Cardiac fibroblast (primary cell): ENCODE results near the gene LTBP2.

Source experiments
- DNase-seq, 2 donors: peaks; one replicate each; pipeline versions ENCODE4 v3.0.0 to v3.0.0-alpha.2; 2010; ENCODE audit warnings: low read depth in 2 of 2
- H3K4me3 ChIP-seq, 2 donors: replicated peaks in 1 of 2; 1 replicate in 1 of 2; 2 replicates in 1 of 2; pipeline ENCODE4 v1.5.1; 2011; ENCODE audit warnings: low read depth in 2 of 2, low read length in 2 of 2, mild to moderate bottlenecking in 2 of 2, moderate library complexity in 1 of 2
- CTCF ChIP-seq: IDR thresholded peaks from one replicate; pipeline ENCODE4 v1.5.1; 2011; ENCODE audit warnings: low read depth, mild to moderate bottlenecking, low read length, inconsistent platforms

The LTBP2 gene

GRCh38 chr14:74654931-74655330 lies 42.9 kb upstream of the LTBP2 start:
- TF ChIP-seq CTCF, result no peak
- DNase-seq, result no peak
- no peak overlapping the region for H3K4me3 ChIP-seq

DNA sequence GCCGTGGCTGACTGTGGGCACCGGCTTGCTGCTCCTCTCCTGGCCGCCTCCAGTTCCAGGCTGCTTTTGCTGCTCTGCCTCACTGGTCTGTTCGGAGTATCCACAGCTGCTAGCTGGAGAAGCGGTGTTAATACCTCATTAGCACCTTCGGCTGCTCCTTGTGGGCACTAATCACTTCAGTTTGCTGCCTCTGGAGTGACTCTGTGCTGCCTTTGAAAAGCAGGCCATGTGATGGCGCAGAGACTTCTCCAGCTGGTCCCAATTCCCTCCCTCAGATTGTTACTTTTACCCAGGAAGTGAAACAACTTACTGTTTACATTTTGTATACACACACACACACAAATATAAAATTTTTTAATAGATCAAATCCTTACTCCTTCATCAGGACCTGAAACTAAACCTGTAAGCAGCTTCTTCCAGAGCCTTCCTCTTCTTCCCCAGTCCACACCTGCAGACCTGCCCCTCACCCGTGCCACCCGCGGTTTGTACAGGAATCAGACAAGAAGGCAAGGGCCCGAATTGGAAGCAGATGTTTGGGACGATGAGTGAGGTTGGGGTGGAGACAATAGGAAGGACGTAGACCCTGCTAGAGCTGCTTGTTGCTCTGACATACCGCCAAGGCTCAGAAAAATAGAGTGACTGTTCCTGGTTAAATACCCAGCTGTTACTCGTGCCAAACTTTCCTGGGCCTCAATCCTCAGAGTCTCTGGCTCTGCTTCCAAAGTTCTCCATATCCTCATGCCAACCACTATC lies 41.5 kb upstream of the LTBP2 start:
- H3K4me3 ChIP-seq, result no peak overlapping the region
- DNase-seq, result no peak
- TF ChIP-seq CTCF, result no peak

DNA sequence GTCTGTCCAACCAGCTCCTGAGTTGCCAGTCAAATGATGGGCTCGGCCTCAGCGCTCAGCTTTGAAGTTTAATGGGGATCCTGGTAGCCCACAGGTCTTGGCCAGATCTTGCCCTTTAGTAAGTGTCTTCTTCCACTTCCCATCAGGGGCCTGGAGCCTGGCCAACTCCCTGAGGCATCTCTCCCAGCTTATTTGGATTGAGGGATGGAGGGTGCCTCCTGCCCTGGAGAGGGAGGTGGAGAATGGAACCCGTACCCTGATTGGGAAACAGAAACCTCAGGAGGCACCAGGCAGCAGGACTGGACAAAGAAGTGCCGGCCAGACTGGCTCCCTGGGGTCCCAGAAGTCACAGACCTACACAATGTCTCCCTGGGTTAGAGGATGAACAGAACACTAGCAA lies 40.5 kb upstream of the LTBP2 start:
- no peak for TF ChIP-seq CTCF
- no peak overlapping the region for H3K4me3 ChIP-seq
- no peak for DNase-seq

GRCh38 chr14:74650927-74651686 lies 39.1 kb upstream of the LTBP2 start:
- no peak overlapping the region for H3K4me3 ChIP-seq
- no peak for TF ChIP-seq CTCF
- no peak for DNase-seq

DNA sequence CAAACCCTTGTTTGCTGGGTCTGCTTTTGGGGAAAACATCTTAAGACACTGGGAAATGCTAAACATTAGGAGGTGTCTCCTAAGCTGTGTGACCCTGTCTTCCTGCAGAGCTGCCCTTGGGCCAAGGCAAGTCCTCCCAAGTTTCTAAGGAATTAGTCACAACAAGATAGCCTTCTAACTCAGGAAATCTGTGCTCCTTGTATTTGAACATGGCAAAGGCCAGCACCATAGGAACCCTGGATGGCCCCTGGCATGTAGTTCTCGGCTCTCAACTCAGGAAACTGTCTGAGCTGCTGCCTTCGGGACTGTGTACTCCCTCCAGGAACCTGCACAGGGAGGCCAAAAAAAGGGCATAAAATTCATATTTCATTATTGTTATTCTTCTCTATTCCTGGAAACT lies 37.6 kb upstream of the LTBP2 start:
- peak; percentile 34 to 44 for DNase-seq
- no peak for TF ChIP-seq CTCF
- H3K4me3 ChIP-seq, result no peak overlapping the region

GRCh38 chr14:74649167-74649566 lies 37.1 kb upstream of the LTBP2 start:
- TF ChIP-seq CTCF, result no peak
- H3K4me3 ChIP-seq, result no peak overlapping the region
- no peak for DNase-seq
